DND-41 (cell line): Measurements from ENCODE around the gene CD7.

Experiments
- ATAC-seq: fragments of 200-7000 bp; cut with Tn5 transposase; 3 replicates; pipeline ENCODE4 v1.9.1; 2021; ENCODE audit warnings: low read depth; ENCODE audit not compliant: insufficient read depth
- DNase-seq: peaks from one replicate; pipeline ENCODE4 v3.0.0-alpha.2; 2020
- H2AFZ ChIP-seq: 2 replicates; pipeline ENCODE4 v1.6.0; 2012; ENCODE audit warnings: low read depth, low read length
- H3K27ac ChIP-seq: 2 replicates; pipeline ENCODE4 v1.5.1; 2012; ENCODE audit warnings: low read length, inconsistent platforms
- H3K27me3 ChIP-seq: fragments of 200-600 bp; sonication (generic); 2 replicates; pipeline ENCODE4 v1.6.0; 2012; ENCODE audit warnings: low read length, mild to moderate bottlenecking, inconsistent platforms; ENCODE audit not compliant: insufficient read depth, poor library complexity
- H3K36me3 ChIP-seq: 2 replicates; pipeline ENCODE4 v1.5.1; 2012; ENCODE audit warnings: low read length, inconsistent platforms; ENCODE audit not compliant: insufficient read depth
- H3K4me1 ChIP-seq: 2 replicates; pipeline ENCODE4 v1.5.1; 2012; ENCODE audit warnings: mild to moderate bottlenecking, low read length; ENCODE audit not compliant: insufficient read depth
- H3K4me2 ChIP-seq: 2 replicates; pipeline ENCODE4 v1.6.0; 2012; ENCODE audit warnings: mild to moderate bottlenecking, moderate library complexity, low read length, inconsistent platforms; ENCODE audit not compliant: insufficient read depth
- H3K4me3 ChIP-seq, 2 experiments: fragments of 200-600 bp in 1 of 2; shearing (Covaris generic) in 1 of 2; 2 replicates each; pipeline ENCODE4 v1.5.1; 2012 to 2016; ENCODE audit warnings: inconsistent platforms in 2 of 2, low read length in 2 of 2, mild to moderate bottlenecking in 2 of 2, low read depth in 1 of 2, moderate library complexity in 1 of 2
- H3K79me2 ChIP-seq: 2 replicates; pipeline ENCODE4 v1.6.0; 2012; ENCODE audit warnings: low read length, inconsistent platforms; ENCODE audit not compliant: insufficient read depth
- H3K9ac ChIP-seq: 2 replicates; pipeline ENCODE4 v1.6.0; 2012; ENCODE audit warnings: low read depth, mild to moderate bottlenecking, inconsistent platforms, low read length, moderate library complexity
- H3K9me3 ChIP-seq: 2 replicates; pipeline ENCODE4 v1.5.1; 2012; ENCODE audit warnings: low read length, moderate library complexity, mild to moderate bottlenecking, inconsistent platforms; ENCODE audit not compliant: insufficient read depth, severe bottlenecking
- H4K20me1 ChIP-seq: 2 replicates; pipeline ENCODE4 v1.6.0; 2012; ENCODE audit warnings: low read length; ENCODE audit not compliant: insufficient read depth
- EZH2 ChIP-seq: IDR thresholded peaks from 3 replicates; pipeline ENCODE4 v1.6.1; 2012; ENCODE audit warnings: borderline replicate concordance, low read depth, mild to moderate bottlenecking, moderate library complexity, low read length, inconsistent platforms; ENCODE audit not compliant: severe bottlenecking
- TF ChIP-seq, protein P1 (sequence below): IDR thresholded peaks from 2 replicates; pipeline ENCODE4 v1.5.1; 2012; ENCODE audit warnings: borderline replicate concordance, low read length, moderate library complexity, mild to moderate bottlenecking; ENCODE audit not compliant: poor library complexity, severe bottlenecking; ENCODE audit errors: extremely low read depth

CD7 gene

DNA sequence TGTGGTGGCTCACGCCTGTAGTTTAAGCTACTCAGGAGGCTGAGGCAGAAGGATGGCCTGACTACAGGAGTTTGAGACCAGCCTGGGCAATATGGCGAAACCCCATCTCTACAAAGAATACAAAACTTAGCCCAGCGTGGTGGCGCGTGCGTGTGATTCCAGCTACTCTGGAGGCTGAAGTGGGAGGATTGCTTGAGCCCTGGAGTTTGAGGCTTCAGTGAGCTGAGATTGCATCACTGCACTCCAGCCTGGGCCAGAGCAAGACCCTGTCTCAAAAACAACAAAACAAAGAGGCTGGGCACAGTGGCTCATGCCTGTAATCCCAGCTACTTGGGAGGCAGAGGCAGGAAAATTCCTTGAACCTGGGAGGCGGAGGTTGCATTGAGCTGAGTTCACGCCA lies 36.9 kb downstream of the CD7 start:
- ATAC-seq (no peak), DNase-seq (no peak)
- Histone ChIP-seq H3K79me2 (no peaks in the 10 kb centered on the region), H4K20me1 (no peaks in the 10 kb centered on the region), H3K4me2 (no peak overlapping the region), H3K4me1 (no peaks in the 10 kb centered on the region), H3K9me3 (no peaks in the 10 kb centered on the region), H3K27me3 (no peaks in the 10 kb centered on the region), H3K27ac (no peak overlapping the region), H3K4me3 (no peak overlapping the region), H3K36me3 (no peaks in the 10 kb centered on the region), H3K9ac (no peak overlapping the region), H2AFZ (no peak overlapping the region)
- TF ChIP-seq, protein P1, sequence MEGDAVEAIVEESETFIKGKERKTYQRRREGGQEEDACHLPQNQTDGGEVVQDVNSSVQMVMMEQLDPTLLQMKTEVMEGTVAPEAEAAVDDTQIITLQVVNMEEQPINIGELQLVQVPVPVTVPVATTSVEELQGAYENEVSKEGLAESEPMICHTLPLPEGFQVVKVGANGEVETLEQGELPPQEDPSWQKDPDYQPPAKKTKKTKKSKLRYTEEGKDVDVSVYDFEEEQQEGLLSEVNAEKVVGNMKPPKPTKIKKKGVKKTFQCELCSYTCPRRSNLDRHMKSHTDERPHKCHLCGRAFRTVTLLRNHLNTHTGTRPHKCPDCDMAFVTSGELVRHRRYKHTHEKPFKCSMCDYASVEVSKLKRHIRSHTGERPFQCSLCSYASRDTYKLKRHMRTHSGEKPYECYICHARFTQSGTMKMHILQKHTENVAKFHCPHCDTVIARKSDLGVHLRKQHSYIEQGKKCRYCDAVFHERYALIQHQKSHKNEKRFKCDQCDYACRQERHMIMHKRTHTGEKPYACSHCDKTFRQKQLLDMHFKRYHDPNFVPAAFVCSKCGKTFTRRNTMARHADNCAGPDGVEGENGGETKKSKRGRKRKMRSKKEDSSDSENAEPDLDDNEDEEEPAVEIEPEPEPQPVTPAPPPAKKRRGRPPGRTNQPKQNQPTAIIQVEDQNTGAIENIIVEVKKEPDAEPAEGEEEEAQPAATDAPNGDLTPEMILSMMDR, result no peak
- no peak for TF ChIP-seq EZH2

GRCh38 chr17:82278786-82279391 lies 38.5 kb downstream of the CD7 start:
- H3K4me3 ChIP-seq, result no peak overlapping the region
- no peaks in the 10 kb centered on the region for H4K20me1 ChIP-seq
- no peak overlapping the region for H3K9ac ChIP-seq
- peaks cover 6% of the 10 kb centered on the region for H3K4me1 ChIP-seq
- ATAC-seq (no peak), DNase-seq (no peak)
- no peak overlapping the region for H3K4me2 ChIP-seq
- H3K79me2 ChIP-seq, result no peaks in the 10 kb centered on the region
- no peak overlapping the region for H2AFZ ChIP-seq
- TF ChIP-seq, protein P1, result no peak
- no peak for TF ChIP-seq EZH2
- H3K9me3 ChIP-seq, result no peaks in the 10 kb centered on the region
- no peaks in the 10 kb centered on the region for H3K36me3 ChIP-seq
- no peaks in the 10 kb centered on the region for H3K27me3 ChIP-seq
- H3K27ac ChIP-seq, result no peak overlapping the region

DNA sequence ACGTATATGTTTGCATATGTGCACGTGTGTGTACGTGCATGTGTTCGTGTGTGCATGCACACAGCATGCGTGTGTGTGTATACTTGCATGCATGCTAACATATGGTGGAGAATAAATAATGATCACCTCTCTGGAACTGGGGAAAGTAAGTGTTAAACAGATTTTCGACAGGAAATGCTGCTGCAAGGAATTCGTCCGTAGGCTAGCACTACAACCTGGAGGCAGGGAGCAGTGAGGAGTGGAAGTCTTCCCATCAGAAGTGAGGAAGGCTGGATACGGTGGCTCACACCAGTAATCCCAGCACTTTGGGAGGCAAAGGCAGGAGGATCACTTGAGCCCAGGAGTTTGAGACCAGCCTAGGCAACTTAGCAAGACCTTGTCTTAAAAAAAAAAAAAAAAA lies 39.1 kb downstream of the CD7 start:
- no peak overlapping the region for H3K9ac ChIP-seq
- H4K20me1 ChIP-seq, result no peaks in the 10 kb centered on the region
- DNase-seq (no peak), ATAC-seq (no peak)
- H3K27me3 ChIP-seq, result no peaks in the 10 kb centered on the region
- H2AFZ ChIP-seq, result no peak overlapping the region
- H3K36me3 ChIP-seq, result no peaks in the 10 kb centered on the region
- H3K4me3 ChIP-seq, result no peak overlapping the region
- no peaks in the 10 kb centered on the region for H3K9me3 ChIP-seq
- peaks cover 1% of the 10 kb centered on the region; the same call in 1 of the 2 replicates for H3K79me2 ChIP-seq
- TF ChIP-seq, protein P1, result no peak
- no peak for TF ChIP-seq EZH2
- peaks cover 10% of the 10 kb centered on the region for H3K4me1 ChIP-seq
- H3K27ac ChIP-seq, result no peak overlapping the region
- H3K4me2 ChIP-seq, result no peak overlapping the region

- Histone ChIP-seq H2AFZ (no peak overlapping the region), H3K4me1 (peaks cover 10% of the 10 kb centered on the region), H4K20me1 (no peaks in the 10 kb centered on the region), H3K36me3 (no peaks in the 10 kb centered on the region), H3K79me2 (peaks cover 6% of the 10 kb centered on the region), H3K9me3 (no peaks in the 10 kb centered on the region), H3K4me2 (no peak overlapping the region), H3K4me3 (no peak overlapping the region), H3K27ac (no peak overlapping the region), H3K27me3 (no peaks in the 10 kb centered on the region), H3K9ac (no peak overlapping the region)
- no peak for DNase-seq
- no peak for TF ChIP-seq EZH2
- TF ChIP-seq, protein P1, result no peak
- ATAC-seq, result no peak
Measured at GRCh38 chr17:82277851-82278250, 39.6 kb downstream of the CD7 start.
